Esophagus muscularis mucosa (tissue), 3 donors: ENCODE measurements around the gene TDRD3.

Source experiments
- CTCF ChIP-seq, 3 experiments: fragments of 200-600 bp in 2 of 3; fragments of 450-650 bp in 1 of 3; sonication (generic) in 2 of 3; IDR thresholded peaks; one replicate each; pipeline ENCODE4 v1.5.1; 2017 to 2019; ENCODE audit warnings: antibody characterized with exemption in 3 of 3, mild to moderate bottlenecking in 2 of 3, moderate library complexity in 1 of 3
- POLR2A ChIP-seq: fragments of 450-650 bp; IDR thresholded peaks from one replicate; pipeline ENCODE4 v1.6.1; 2017; ENCODE audit warnings: antibody characterized with exemption, moderate library complexity, mild to moderate bottlenecking, low read depth

DNA sequence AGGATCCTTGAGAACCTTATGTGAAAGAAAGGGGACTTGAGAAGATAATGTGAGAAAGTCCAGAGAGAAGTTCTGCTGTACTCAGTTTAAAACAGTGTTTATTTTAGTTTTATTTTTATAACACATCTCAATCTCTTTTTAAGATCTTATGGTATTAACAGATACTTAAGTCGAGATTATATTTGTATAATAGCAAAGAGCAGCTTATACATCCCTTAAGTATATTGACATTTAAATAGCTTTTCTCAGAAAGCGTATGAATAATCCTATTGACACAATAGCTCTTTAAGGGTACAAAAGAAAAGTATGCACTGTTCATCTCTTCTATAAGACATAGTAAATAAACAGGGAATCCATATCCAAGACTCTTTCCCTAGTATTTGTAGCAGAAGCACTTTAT, 42.2 kb downstream of the TDRD3 start:
- no peak for TF ChIP-seq CTCF (IDR thresholded peaks at IDR 0.05)
- no peak for TF ChIP-seq POLR2A
